Upper lobe of left lung (tissue), 4 donors: ENCODE measurements around the gene LSM10.

Experiments used
- CTCF ChIP-seq, 6 experiments: fragments of 450-650 bp in 4 of 6; fragments of 200-600 bp in 2 of 6; sonication (generic) in 2 of 6; IDR thresholded peaks; one replicate each; pipeline ENCODE4 v1.5.1; 2016 to 2019; ENCODE audit warnings: antibody characterized with exemption in 6 of 6
- POLR2A ChIP-seq, 4 donors: fragments of 450-650 bp; IDR thresholded peaks; one replicate each; pipeline ENCODE4 v1.5.1; 2016 to 2017; ENCODE audit warnings: antibody characterized with exemption in 4 of 4, mild to moderate bottlenecking in 2 of 4
- POLR2AphosphoS5 ChIP-seq, 2 donors: sonication (generic); formaldehyde crosslinking; IDR thresholded peaks; one replicate each; pipeline ENCODE4 v1.5.1; 2017; ENCODE audit warnings: antibody characterized with exemption in 2 of 2

DNA sequence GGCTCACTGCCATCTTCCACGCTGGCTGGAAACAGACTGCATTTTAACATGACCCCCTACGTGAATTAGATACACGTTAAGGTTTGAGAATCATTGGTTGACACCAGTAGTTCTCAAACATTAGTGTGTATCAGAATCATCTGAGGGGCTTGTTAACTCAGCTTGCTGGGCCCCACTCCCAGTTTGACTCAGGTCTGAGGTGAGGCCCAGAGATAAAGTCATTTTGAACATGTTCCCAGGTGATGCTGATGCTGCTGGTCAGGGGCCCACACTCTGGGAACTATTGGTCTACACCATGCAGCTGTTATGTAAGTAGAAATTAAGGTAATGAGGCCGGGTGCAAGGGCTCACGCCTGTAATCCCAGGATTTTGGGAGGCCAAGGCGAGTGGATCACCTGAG is 1.3 kb downstream of the LSM10 start:
- TF ChIP-seq CTCF (IDR thresholded peaks at IDR 0.05) = no peak
- TF ChIP-seq POLR2A (IDR thresholded peaks at IDR 0.05) = no peak
- TF ChIP-seq POLR2AphosphoS5 (IDR thresholded peaks at IDR 0.05) = no peak
